H9 (cell line): Measurements from ENCODE around the gene TSPOAP1. TPM values are rescaled to one million over a fixed set of nuclear protein-coding genes. Genes with fewer than 3 reads are reported as not detected.

ENCODE experiments used
- DNase-seq: peaks from one replicate; pipeline ENCODE4 v3.0.0-alpha.2; 2017
- H2AFZ ChIP-seq: one replicate; pipeline ENCODE4 v1.6.1; 2013; ENCODE audit warnings: mild to moderate bottlenecking, low read length, control low read depth, moderate library complexity
- H2AK5ac ChIP-seq: 2 replicates; pipeline ENCODE4 v1.6.1; 2013; ENCODE audit warnings: low read length, control low read depth, mixed read lengths; ENCODE audit not compliant: insufficient read length
- H2BK120ac ChIP-seq: one replicate; pipeline ENCODE4 v1.6.1; 2013; ENCODE audit warnings: low read depth, mild to moderate bottlenecking, low read length, control low read depth, inconsistent platforms; ENCODE audit not compliant: poor library complexity, severe bottlenecking
- H2BK12ac ChIP-seq: 2 replicates; pipeline ENCODE4 v1.6.1; 2013; ENCODE audit warnings: low read length, control low read depth, mixed read lengths, low read depth; ENCODE audit not compliant: insufficient read length
- H2BK15ac ChIP-seq: 2 replicates; pipeline ENCODE4 v1.6.1; 2013; ENCODE audit warnings: low read depth, low read length, control low read depth
- H2BK20ac ChIP-seq: one replicate; pipeline ENCODE4 v1.6.1; 2013; ENCODE audit warnings: low read depth, mild to moderate bottlenecking, low read length, control low read depth, inconsistent platforms; ENCODE audit not compliant: poor library complexity, severe bottlenecking
- H2BK5ac ChIP-seq: 2 replicates; pipeline ENCODE4 v1.6.1; 2013; ENCODE audit warnings: low read length, control low read depth, mixed read lengths; ENCODE audit not compliant: insufficient read length
- H3K14ac ChIP-seq: 2 replicates; pipeline ENCODE4 v1.6.1; 2013; ENCODE audit warnings: low read length, control low read depth; ENCODE audit not compliant: insufficient read depth
- H3K18ac ChIP-seq: 2 replicates; pipeline ENCODE4 v1.6.1; 2013; ENCODE audit warnings: low read depth, mild to moderate bottlenecking, mixed read lengths, low read length, control low read depth; ENCODE audit not compliant: insufficient read length
- H3K23ac ChIP-seq: 2 replicates; pipeline ENCODE4 v1.6.1; 2013; ENCODE audit warnings: low read length, control low read depth, mixed read lengths, low read depth; ENCODE audit not compliant: insufficient read length
- H3K23me2 ChIP-seq: 2 replicates; pipeline ENCODE4 v1.6.1; 2013; ENCODE audit warnings: low read depth, mild to moderate bottlenecking, mixed read lengths, low read length, control low read depth; ENCODE audit not compliant: insufficient read length, poor library complexity, severe bottlenecking
- H3K27ac ChIP-seq: 2 replicates; pipeline ENCODE4 v1.5.1; 2013; ENCODE audit warnings: low read length, control low read depth, mixed read lengths, low read depth; ENCODE audit not compliant: insufficient read length
- H3K27me3 ChIP-seq: 2 replicates; pipeline ENCODE4 v1.6.1; 2013; ENCODE audit warnings: low read length, control low read depth, inconsistent platforms; ENCODE audit not compliant: insufficient read depth
- H3K4ac ChIP-seq: 2 replicates; pipeline ENCODE4 v1.6.1; 2013; ENCODE audit warnings: low read depth, mild to moderate bottlenecking, control low read depth, inconsistent platforms, low read length, moderate library complexity
- H3K4me1 ChIP-seq: 2 replicates; pipeline ENCODE4 v1.6.1; 2013; ENCODE audit warnings: low read length, control low read depth, inconsistent platforms; ENCODE audit not compliant: insufficient read depth
- H3K4me2 ChIP-seq: 2 replicates; pipeline ENCODE4 v1.6.1; 2013; ENCODE audit warnings: low read length, control low read depth, mixed read lengths; ENCODE audit not compliant: insufficient read length, insufficient read depth
- H3K56ac ChIP-seq: 2 replicates; pipeline ENCODE4 v1.6.1; 2013; ENCODE audit warnings: low read depth, mild to moderate bottlenecking, mixed read lengths, low read length, control low read depth; ENCODE audit not compliant: insufficient read length
- H3K79me1 ChIP-seq: 2 replicates; pipeline ENCODE4 v1.6.1; 2013; ENCODE audit warnings: low read depth, mild to moderate bottlenecking, moderate library complexity, low read length, control low read depth, inconsistent platforms; ENCODE audit not compliant: insufficient read depth, poor library complexity, severe bottlenecking
- H3K79me2 ChIP-seq: 2 replicates; pipeline ENCODE4 v1.6.1; 2013; ENCODE audit warnings: low read length, control low read depth, inconsistent platforms; ENCODE audit not compliant: insufficient read depth
- H3K9ac ChIP-seq: 2 replicates; pipeline ENCODE4 v1.6.1; 2013; ENCODE audit warnings: low read length, control low read depth, mixed read lengths; ENCODE audit not compliant: insufficient read length; ENCODE audit errors: extremely low read depth
- H3K9me3 ChIP-seq: one replicate; pipeline ENCODE4 v1.6.1; 2013; ENCODE audit warnings: low read depth, low read length, inconsistent platforms; ENCODE audit not compliant: control insufficient read depth
- H3T11ph ChIP-seq: one replicate; pipeline ENCODE4 v1.6.1; 2013; ENCODE audit warnings: mild to moderate bottlenecking, low read length, control low read depth, inconsistent platforms
- H4K20me1 ChIP-seq: one replicate; pipeline ENCODE4 v1.6.1; 2013; ENCODE audit not compliant: control insufficient read depth, insufficient read length, insufficient read depth
- H4K5ac ChIP-seq: 2 replicates; pipeline ENCODE4 v1.6.1; 2013; ENCODE audit warnings: low read depth, mild to moderate bottlenecking, mixed read lengths, low read length, control low read depth; ENCODE audit not compliant: insufficient read length
- H4K8ac ChIP-seq: replicated peaks from 2 replicates; pipeline ENCODE4 v1.6.1; 2013; ENCODE audit warnings: low read length, control low read depth, mixed read lengths, low read depth; ENCODE audit not compliant: insufficient read length
- H4K91ac ChIP-seq: 2 replicates; pipeline ENCODE4 v1.6.1; 2013; ENCODE audit warnings: low read depth, mild to moderate bottlenecking, moderate library complexity, mixed read lengths, low read length, control low read depth; ENCODE audit not compliant: insufficient read length
- H3K27ac Mint-ChIP-seq, 3 experiments: 2 replicates in 2 of 3; 3 replicates in 1 of 3; pipeline ENCODE4 v1.8.0; 2020 to 2021; ENCODE audit warnings: mixed read lengths in 3 of 3, mild to moderate bottlenecking in 1 of 3, moderate library complexity in 1 of 3
- H3K27me3 Mint-ChIP-seq: 2 replicates; pipeline ENCODE4 v1.8.0; 2021; ENCODE audit warnings: low read depth, mild to moderate bottlenecking, moderate library complexity, mixed read lengths
- H3K36me3 Mint-ChIP-seq, 3 experiments: 2 replicates in 2 of 3; 3 replicates in 1 of 3; pipeline ENCODE4 v1.8.0; 2020 to 2021; ENCODE audit warnings: low read depth in 3 of 3, mixed read lengths in 3 of 3; ENCODE audit not compliant: insufficient read depth in 1 of 3
- H3K4me1 Mint-ChIP-seq, 2 experiments: 2 replicates each; pipeline ENCODE4 v1.8.0; 2020; ENCODE audit warnings: mixed read lengths in 2 of 2
- H3K4me3 Mint-ChIP-seq, 2 experiments: 2 replicates in 1 of 2; 3 replicates in 1 of 2; pipeline ENCODE4 v1.8.0; 2020 to 2021; ENCODE audit warnings: mild to moderate bottlenecking in 2 of 2, mixed read lengths in 2 of 2, moderate library complexity in 1 of 2
- H3K9me3 Mint-ChIP-seq, 2 experiments: 2 replicates in 1 of 2; 3 replicates in 1 of 2; pipeline ENCODE4 v1.8.0; 2020; ENCODE audit warnings: mild to moderate bottlenecking in 2 of 2, mixed read lengths in 2 of 2, moderate library complexity in 1 of 2
- WGBS: extraction: QIAGEN DNeasy Blood & Tissue Kit; methylation state at CpG from one replicate; pipeline ENCODE4 v1.1.7; 2013; ENCODE audit warnings: missing lambda C conversion rate, low lambda C conversion rate, mixed read lengths; ENCODE audit not compliant: insufficient read length; ENCODE audit errors: extremely low coverage; 5-methylcytosine and 5-hydroxymethylcytosine counted together
- total RNA-seq: library from RNA; stranded (reverse); gene quantifications from 2 replicates; pipeline ENCODE4 v1.2.1, GENCODE V29; 2021
- TF ChIP-seq, protein P1 (sequence below): fragments of 200-600 bp; sonication (generic); conservative IDR thresholded peaks from 3 replicates; pipeline ENCODE4 v1.8.0; 2021; ENCODE audit warnings: antibody characterized with exemption, mild to moderate bottlenecking

TSPOAP1 gene
- total RNA-seq, 1 experiment from 2014 or later = 17.3 TPM

DNA sequence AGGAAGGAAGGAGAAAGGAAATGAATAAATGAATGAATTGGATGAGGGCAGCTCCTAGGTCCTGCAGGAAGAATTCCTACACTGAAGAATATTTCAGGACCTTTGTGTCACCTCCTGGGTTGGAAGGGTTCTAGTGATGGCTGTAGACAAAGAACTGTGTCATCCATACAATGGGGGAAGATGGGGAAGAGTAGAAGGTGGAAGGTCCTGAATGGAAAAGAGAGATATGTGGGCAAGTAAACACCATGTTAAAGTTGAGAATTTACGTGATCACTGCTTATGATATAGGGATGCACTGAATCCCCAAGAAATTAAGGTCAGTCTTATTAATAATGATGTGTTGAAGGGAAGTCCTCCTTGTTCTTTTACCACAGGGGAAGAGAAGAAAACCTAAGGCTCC, 27.6 kb upstream of the TSPOAP1 start:
- no peak overlapping the region for H3K27ac ChIP-seq
- DNase-seq = no peak
- H3K9me3 ChIP-seq = no peaks in the 10 kb centered on the region
- H3K36me3 Mint-ChIP-seq = peaks cover 4 to 7% (median 5%) of the 10 kb centered on the region in 3 experiments; a peak in 4 of 7 replicates
- H3K4me2 ChIP-seq = no peak overlapping the region
- no peak overlapping the region for H3K56ac ChIP-seq
- no peak overlapping the region for H3K4me3 Mint-ChIP-seq
- H3K9ac ChIP-seq = no peak overlapping the region
- H3K27ac Mint-ChIP-seq = no peak overlapping the region
- H3K4ac ChIP-seq = no peak overlapping the region
- no peak overlapping the region for H2BK20ac ChIP-seq
- H3K9me3 Mint-ChIP-seq = no peaks in the 10 kb centered on the region
- no peak overlapping the region for H2BK12ac ChIP-seq
- no peak overlapping the region for H4K91ac ChIP-seq
- H2BK15ac ChIP-seq = no peak overlapping the region
- H3K18ac ChIP-seq = no peak overlapping the region
- no peak overlapping the region for H3T11ph ChIP-seq
- peaks cover 11 to 12% of the 10 kb centered on the region in 2 experiments for H3K4me1 Mint-ChIP-seq
- no peaks in the 10 kb centered on the region for H3K27me3 ChIP-seq
- H3K14ac ChIP-seq = no peak overlapping the region
- no peak overlapping the region for H2BK120ac ChIP-seq
- H3K79me1 ChIP-seq = peaks cover under 1% of the 10 kb centered on the region
- WGBS = no CpG with 5 or more reads among the region's 1 CpG
- H3K27me3 Mint-ChIP-seq = peaks cover 5% of the 10 kb centered on the region; the same call in 1 of the 2 replicates
- H3K23ac ChIP-seq = no peak overlapping the region
- no peaks in the 10 kb centered on the region for H4K20me1 ChIP-seq
- no peak overlapping the region for H2AK5ac ChIP-seq
- H4K5ac ChIP-seq = no peak overlapping the region
- no peaks in the 10 kb centered on the region for H3K4me1 ChIP-seq
- H3K23me2 ChIP-seq = peaks cover 10% of the 10 kb centered on the region
- no peak overlapping the region for H2AFZ ChIP-seq
- no peak overlapping the region for H2BK5ac ChIP-seq
- TF ChIP-seq, protein P1, sequence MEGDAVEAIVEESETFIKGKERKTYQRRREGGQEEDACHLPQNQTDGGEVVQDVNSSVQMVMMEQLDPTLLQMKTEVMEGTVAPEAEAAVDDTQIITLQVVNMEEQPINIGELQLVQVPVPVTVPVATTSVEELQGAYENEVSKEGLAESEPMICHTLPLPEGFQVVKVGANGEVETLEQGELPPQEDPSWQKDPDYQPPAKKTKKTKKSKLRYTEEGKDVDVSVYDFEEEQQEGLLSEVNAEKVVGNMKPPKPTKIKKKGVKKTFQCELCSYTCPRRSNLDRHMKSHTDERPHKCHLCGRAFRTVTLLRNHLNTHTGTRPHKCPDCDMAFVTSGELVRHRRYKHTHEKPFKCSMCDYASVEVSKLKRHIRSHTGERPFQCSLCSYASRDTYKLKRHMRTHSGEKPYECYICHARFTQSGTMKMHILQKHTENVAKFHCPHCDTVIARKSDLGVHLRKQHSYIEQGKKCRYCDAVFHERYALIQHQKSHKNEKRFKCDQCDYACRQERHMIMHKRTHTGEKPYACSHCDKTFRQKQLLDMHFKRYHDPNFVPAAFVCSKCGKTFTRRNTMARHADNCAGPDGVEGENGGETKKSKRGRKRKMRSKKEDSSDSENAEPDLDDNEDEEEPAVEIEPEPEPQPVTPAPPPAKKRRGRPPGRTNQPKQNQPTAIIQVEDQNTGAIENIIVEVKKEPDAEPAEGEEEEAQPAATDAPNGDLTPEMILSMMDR = no peak
- no peak overlapping the region for H4K8ac ChIP-seq
- H3K79me2 ChIP-seq = peaks cover 4% of the 10 kb centered on the region; the same call in 1 of the 2 replicates
